ENCODE results near the gene ANKS3. TPM values are rescaled to one million over a fixed set of nuclear protein-coding genes. Genes with fewer than 3 reads are reported as not detected.

The ANKS3 gene
- total RNA-seq, 4 donors from 2014 or later, result 2.4 to 51.7 (median 33.1) TPM

DNA sequence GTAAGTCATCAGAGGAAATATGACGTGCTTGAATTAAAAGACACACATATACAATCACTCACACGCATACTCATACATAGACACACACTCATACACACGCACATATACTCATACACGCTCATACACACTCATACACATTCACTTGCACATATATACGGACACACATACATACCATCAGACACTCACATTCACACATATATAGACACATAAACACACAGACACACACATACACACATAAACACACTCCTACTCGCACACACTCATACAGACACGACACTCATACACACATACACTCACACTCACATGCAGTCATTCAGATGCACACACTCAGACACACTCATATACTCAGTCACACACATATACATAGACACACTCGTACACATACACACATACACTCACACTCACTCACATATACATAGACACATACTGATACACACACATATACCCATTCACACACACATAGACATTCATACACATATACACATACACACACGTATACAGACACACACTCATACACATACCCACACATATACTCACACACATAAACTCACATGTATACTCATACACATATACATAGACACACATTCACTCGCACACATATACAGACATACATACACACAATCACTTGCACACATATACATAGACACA, 65.6 kb downstream of the ANKS3 start:
- TF ChIP-seq, protein P1, sequence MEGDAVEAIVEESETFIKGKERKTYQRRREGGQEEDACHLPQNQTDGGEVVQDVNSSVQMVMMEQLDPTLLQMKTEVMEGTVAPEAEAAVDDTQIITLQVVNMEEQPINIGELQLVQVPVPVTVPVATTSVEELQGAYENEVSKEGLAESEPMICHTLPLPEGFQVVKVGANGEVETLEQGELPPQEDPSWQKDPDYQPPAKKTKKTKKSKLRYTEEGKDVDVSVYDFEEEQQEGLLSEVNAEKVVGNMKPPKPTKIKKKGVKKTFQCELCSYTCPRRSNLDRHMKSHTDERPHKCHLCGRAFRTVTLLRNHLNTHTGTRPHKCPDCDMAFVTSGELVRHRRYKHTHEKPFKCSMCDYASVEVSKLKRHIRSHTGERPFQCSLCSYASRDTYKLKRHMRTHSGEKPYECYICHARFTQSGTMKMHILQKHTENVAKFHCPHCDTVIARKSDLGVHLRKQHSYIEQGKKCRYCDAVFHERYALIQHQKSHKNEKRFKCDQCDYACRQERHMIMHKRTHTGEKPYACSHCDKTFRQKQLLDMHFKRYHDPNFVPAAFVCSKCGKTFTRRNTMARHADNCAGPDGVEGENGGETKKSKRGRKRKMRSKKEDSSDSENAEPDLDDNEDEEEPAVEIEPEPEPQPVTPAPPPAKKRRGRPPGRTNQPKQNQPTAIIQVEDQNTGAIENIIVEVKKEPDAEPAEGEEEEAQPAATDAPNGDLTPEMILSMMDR (IDR thresholded peaks at IDR 0.05), result no peak
- no peak for TF ChIP-seq POLR2A (IDR thresholded peaks at IDR 0.05)
- DNase-seq, result no peak
- H3K4me1 ChIP-seq, result no peaks in the 10 kb centered on the region
- no peaks in the 10 kb centered on the region for H3K9me3 ChIP-seq
- no peaks in the 10 kb centered on the region for H3K36me3 ChIP-seq
- no peaks in the 10 kb centered on the region for H3K27me3 ChIP-seq
- no peak overlapping the region for H3K27ac ChIP-seq
- intact Hi-C loops (cut with DNase I; ENCODE audit: low total_unique reads), result no loop called here
- no peak overlapping the region for H3K4me3 ChIP-seq

DNA sequence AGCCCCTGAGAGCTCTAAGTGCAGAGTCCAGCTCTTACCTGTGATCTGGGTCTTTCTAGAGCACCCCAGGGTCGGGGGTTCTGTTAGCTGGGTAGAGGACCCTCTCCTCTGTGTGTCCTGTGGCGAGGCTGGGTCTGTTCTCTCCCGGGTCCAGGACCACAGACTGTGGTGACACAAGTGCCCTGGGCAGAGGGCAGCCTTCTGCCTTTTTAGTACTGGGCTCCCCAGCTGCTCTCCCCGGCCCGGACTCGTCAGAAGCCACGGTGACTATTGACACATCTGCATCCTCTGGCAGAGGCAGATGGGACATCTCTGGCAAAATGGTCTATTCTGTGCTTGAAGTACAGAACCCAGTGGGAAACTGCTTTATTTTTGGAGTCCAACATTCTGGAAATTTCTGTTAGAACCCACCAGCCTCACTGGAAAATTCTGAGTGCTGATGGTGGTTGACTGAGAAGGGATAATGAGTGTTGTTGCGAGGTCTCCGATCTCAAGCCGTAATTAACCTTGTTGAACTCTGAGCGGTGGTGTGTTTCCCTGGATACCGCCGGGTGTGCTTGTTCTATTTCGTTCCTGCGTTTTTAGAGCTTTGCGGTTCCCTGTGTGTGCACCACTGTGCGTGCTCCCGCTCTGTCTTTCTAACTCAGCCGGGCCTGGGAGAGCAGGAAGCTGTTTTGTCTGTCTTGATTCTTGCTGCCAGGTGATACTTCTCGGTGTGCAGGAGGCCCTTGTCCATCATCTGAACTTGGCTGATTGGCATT, 66.7 kb downstream of the ANKS3 start:
- no peak overlapping the region for H3K4me3 ChIP-seq
- no peak overlapping the region for H3K27ac ChIP-seq
- no peaks in the 10 kb centered on the region for H3K36me3 ChIP-seq
- TF ChIP-seq, protein P1 (IDR thresholded peaks at IDR 0.05), result no peak
- TF ChIP-seq POLR2A (IDR thresholded peaks at IDR 0.05), result no peak
- DNase-seq, result no peak
- H3K27me3 ChIP-seq, result no peaks in the 10 kb centered on the region
- intact Hi-C loops (cut with DNase I; ENCODE audit: low total_unique reads), result no loop called here
- H3K9me3 ChIP-seq, result no peaks in the 10 kb centered on the region
- no peaks in the 10 kb centered on the region for H3K4me1 ChIP-seq

DNA sequence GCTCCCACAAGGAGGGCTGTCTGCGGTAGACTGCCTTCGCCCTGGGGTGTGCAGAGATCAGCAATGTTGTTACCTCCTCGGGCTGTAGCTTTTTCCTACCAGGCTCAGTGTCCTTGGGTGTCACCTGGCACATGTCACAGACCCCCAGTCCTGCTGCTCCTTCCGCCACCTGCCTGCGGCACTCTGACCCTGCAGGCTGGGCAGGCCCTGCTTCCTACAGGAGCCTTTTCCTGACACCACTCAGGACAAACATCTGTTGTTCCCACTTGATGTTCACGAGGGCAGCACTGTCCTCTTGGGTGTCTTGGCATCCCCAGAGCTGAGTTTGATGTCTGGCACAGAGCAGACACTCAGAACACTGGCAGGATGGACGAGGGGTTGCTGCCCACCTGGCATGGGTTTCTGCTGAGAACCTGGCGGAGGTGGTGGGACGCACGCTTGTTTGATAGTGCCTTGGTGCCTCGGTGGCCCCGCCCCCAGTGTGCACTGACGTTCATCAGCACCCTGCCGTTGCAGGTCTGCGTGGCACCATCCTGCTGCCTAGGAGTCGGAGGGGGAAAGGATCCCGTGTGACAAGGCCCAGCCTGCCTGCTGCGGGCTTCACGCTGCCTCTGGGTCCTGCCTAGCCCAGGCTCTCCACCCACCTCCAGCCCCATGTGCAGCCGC, 67.4 kb downstream of the ANKS3 start:
- Histone ChIP-seq H3K36me3 (no peaks in the 10 kb centered on the region), H3K4me3 (no peak overlapping the region), H3K27me3 (no peaks in the 10 kb centered on the region), H3K4me1 (no peaks in the 10 kb centered on the region), H3K27ac (no peak overlapping the region), H3K9me3 (no peaks in the 10 kb centered on the region)
- no peak for DNase-seq
- intact Hi-C loops (cut with DNase I; ENCODE audit: low total_unique reads), result no loop called here
- no peak for TF ChIP-seq POLR2A (IDR thresholded peaks at IDR 0.05)
- TF ChIP-seq, protein P1 (IDR thresholded peaks at IDR 0.05), result no peak

DNA sequence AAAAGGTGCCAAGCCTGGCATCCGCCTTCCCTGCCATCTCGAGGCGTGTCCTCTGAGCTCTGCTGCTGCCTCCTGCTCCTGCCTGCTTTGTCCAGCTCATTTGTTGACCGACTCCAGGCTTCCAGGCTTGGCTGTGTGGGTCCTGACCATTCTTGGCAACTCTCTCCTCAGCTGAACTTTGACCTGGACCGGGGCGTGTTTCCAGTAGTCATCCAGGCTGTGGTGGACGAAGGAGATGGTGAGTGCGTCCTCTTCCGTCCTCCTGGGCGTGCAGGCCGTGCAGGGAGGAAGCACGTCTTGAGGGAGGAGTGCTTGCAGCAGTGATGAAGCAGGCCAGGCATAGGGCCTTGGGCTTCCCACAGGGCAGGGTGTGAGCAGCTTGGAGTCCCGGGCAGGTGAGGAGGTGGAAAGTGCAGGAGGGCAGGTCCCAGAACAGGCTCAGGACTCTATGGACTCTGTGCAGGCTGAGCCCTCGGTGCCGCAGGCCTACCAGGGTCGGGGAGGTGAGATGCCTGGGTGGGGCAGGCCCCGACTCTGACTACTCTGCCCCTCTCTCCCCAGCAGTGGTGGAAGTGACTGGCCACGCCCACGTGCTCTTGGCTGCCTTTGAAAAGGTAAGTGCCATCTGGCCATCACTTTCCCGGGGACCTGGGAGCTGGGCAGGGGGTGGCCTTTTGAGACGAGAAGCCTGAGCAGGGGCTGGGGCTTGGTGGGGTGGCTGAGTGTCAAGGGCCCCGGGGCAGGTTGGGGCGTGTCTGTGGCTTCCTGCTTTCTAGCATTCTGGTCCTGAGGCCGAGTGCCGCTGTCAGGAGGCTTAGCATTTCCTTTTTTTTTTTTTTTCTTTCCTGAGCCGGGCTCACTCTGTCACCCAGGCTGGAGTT, 69.3 kb downstream of the ANKS3 start:
- intact Hi-C loops (cut with DNase I; ENCODE audit: low total_unique reads), result no loop called here
- no peak overlapping the region for H3K4me3 ChIP-seq
- H3K36me3 ChIP-seq, result no peaks in the 10 kb centered on the region
- peak overlapping the region in 1 of 2 donors; percentile 27 for H3K27ac ChIP-seq
- DNase-seq, result peak; percentile 53 to 71
- H3K4me1 ChIP-seq, result peaks cover 0 to 6% of the 10 kb centered on the region in 2 donors
- TF ChIP-seq POLR2A (IDR thresholded peaks at IDR 0.05), result no peak
- TF ChIP-seq, protein P1 (IDR thresholded peaks at IDR 0.05), result no peak
- no peaks in the 10 kb centered on the region for H3K9me3 ChIP-seq
- no peaks in the 10 kb centered on the region for H3K27me3 ChIP-seq
